Small intestine (tissue), 7 donors: Measurements from ENCODE around the gene IDH3B. TPM values are rescaled to one million over a fixed set of nuclear protein-coding genes. Genes with fewer than 3 reads are reported as not detected.

ENCODE experiments used
- DNase-seq, 2 donors: peaks; one replicate each; pipeline versions ENCODE4 v3.0.0 to v3.0.0-alpha.2; 2013
- FAIRE-seq: peaks from 2 replicates; lab custom pipeline; 2012; peaks lifted over from hg19 to GRCh38; lab: Jason Lieb, UNC
- H3K27ac ChIP-seq, 3 donors: one replicate each; pipeline ENCODE4 v1.5.1; 2013; ENCODE audit warnings: low read length in 2 of 3, mild to moderate bottlenecking in 2 of 3, control low read depth in 1 of 3, inconsistent platforms in 1 of 3, low read depth in 1 of 3, moderate library complexity in 1 of 3
- H3K27me3 ChIP-seq, 3 donors: one replicate each; pipeline ENCODE4 v1.6.1; 2013; ENCODE audit warnings: low read length in 3 of 3, inconsistent platforms in 1 of 3; ENCODE audit not compliant: control insufficient read depth in 3 of 3, insufficient read depth in 3 of 3
- H3K36me3 ChIP-seq, 3 donors: one replicate each; pipeline ENCODE4 v1.6.1; 2013; ENCODE audit warnings: low read length in 3 of 3, inconsistent platforms in 1 of 3, low read depth in 1 of 3, mild to moderate bottlenecking in 1 of 3, moderate library complexity in 1 of 3; ENCODE audit not compliant: control insufficient read depth in 3 of 3, insufficient read depth in 2 of 3
- H3K4me1 ChIP-seq, 3 donors: one replicate each; pipeline ENCODE4 v1.6.1; 2013; ENCODE audit warnings: low read length in 2 of 3, inconsistent platforms in 1 of 3, low read depth in 1 of 3, mild to moderate bottlenecking in 1 of 3, moderate library complexity in 1 of 3; ENCODE audit not compliant: control insufficient read depth in 3 of 3, insufficient read depth in 2 of 3
- H3K4me3 ChIP-seq, 3 donors: one replicate each; pipeline ENCODE4 v1.5.1; 2013; ENCODE audit warnings: low read length in 3 of 3, control low read depth in 1 of 3, inconsistent platforms in 1 of 3, low read depth in 1 of 3, mild to moderate bottlenecking in 1 of 3, moderate library complexity in 1 of 3
- H3K9me3 ChIP-seq, 2 donors: one replicate each; pipeline ENCODE4 v1.6.1; 2013; ENCODE audit warnings: low read depth in 1 of 2, low read length in 1 of 2; ENCODE audit not compliant: control insufficient read depth in 2 of 2, insufficient read depth in 1 of 2
- WGBS, 3 donors: extraction: QIAGEN DNeasy Blood & Tissue Kit; methylation state at CpG; one replicate each; pipeline ENCODE4 v1.1.7; 2013; 5-methylcytosine and 5-hydroxymethylcytosine counted together
- polyA plus RNA-seq, 4 donors: library from polyadenylated mRNA; stranded (reverse) in 3 of 4; unstranded in 1 of 4; fragments of 200-250 nt in 3 of 4; fragments of 120-200 nt in 1 of 4; gene quantifications; one replicate each; pipeline versions ENCODE4 v1.2.1 to v1.2.3, GENCODE V29; 2013
- donor health status: healthy with polysubstance abuse.
- donor health status: control.
- donor health status: control.
- donor health status: Bipolar disorder and iron deficiency.
- donor health status: healthy.

Gene IDH3B
- polyA plus RNA-seq, 4 donors, result 116 to 142 (median 129) TPM

GRCh38 chr20:2617099-2617714, 46.8 kb downstream of the IDH3B start:
- FAIRE-seq, result no peak
- H3K4me3 ChIP-seq, result no peak overlapping the region

DNA sequence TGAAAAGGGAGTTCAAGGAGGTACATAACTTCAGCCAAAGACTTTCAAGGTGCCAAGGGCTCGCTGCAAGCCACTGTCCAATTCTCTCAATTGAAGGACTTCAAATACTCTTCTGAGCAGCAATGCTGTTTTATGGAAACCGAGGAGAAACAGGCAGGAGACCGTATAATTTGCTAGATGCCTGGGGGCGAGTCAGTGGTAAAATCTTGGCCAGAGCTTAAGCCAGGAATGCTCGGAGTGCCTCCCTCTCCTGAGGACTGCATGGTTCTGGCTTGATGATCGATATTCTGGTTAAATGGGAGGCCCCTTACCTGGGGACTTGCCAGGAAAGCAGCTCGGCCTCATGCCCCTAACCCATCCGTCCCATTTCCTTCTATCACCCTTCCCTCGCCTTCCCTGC, 47.4 kb downstream of the IDH3B start:
- H3K4me1 ChIP-seq, result no peaks in the 10 kb centered on the region
- no peaks in the 10 kb centered on the region for H3K36me3 ChIP-seq
- FAIRE-seq, result no peak
- peaks cover 0 to 7% (median 0%) of the 10 kb centered on the region in 3 donors for H3K27me3 ChIP-seq
- no peak for DNase-seq
- H3K9me3 ChIP-seq, result no peaks in the 10 kb centered on the region
- WGBS, 3 donors, result 75 to 81% (median 80%) methylated on average over 9 of the region's 9 CpGs
- no peak overlapping the region for H3K27ac ChIP-seq
- H3K4me3 ChIP-seq, result no peak overlapping the region

More at GRCh38 chr20:2617099-2617714, 46.8 kb downstream of the IDH3B start:
- WGBS, 3 donors, result 81 to 91% (median 82%) methylated on average over 16 of the region's 16 CpGs
- no peaks in the 10 kb centered on the region for H3K4me1 ChIP-seq
- no peaks in the 10 kb centered on the region for H3K9me3 ChIP-seq
- H3K27ac ChIP-seq, result no peak overlapping the region
- no peak for DNase-seq
- H3K27me3 ChIP-seq, result peaks cover 0 to 7% (median 0%) of the 10 kb centered on the region in 3 donors
- no peaks in the 10 kb centered on the region for H3K36me3 ChIP-seq

- Histone ChIP-seq H3K27me3 (peaks cover 0 to 3% (median 0%) of the 10 kb centered on the region in 3 donors), H3K4me3 (no peak overlapping the region), H3K36me3 (no peaks in the 10 kb centered on the region), H3K4me1 (no peaks in the 10 kb centered on the region), H3K27ac (no peak overlapping the region), H3K9me3 (peaks cover 0 to 3% of the 10 kb centered on the region in 2 donors)
- no peak for FAIRE-seq
- WGBS, 3 donors, result 85 to 96% (median 92%) methylated on average over 3 of the region's 3 CpGs
- no peak for DNase-seq
These were observed 51.9 kb downstream of the IDH3B start for GRCh38 chr20:2612073-2612472.

DNA sequence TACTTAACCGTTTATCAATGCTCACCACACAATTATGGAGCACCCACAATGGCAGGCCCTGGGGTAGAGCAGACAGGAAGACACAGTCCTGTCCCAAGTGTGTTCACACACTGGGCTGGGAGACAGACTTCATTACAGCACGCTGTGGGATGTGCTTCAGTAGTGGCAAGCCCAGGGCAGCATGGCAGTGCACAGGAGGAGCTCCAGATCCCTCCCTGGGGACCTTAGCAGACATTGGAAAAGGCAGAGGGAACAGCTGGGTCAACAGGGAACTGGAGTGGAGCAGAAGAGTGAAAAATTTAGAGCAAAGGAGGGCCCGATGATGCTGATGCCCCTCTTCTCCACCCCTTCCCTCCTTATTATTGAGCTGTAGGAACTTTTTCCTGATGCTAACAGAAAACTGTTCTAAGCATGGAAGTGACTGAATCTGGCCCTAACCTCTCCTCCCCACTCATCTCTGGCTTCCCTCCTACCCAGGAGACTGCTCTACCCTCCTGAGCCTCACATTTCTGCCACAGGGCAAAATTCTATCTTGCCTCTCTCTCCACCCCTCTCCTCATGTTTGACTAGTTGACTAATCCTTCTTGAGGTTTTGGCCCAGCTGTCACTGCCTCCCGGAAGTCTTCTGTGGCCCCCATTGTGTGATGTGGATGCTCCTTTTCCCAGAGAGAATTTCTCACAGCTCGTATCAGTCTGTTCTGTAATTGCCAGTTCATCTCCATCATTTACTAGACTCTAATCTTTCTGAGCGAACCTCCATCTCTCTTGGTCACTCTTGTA, 52.9 kb downstream of the IDH3B start:
- no peak overlapping the region for H3K4me3 ChIP-seq
- H3K27ac ChIP-seq, result no peak overlapping the region
- peaks cover 0 to 3% (median 0%) of the 10 kb centered on the region in 3 donors for H3K27me3 ChIP-seq
- 72 to 76% (median 74%) methylated on average over 6 of the region's 6 CpGs for WGBS, 3 donors
- H3K36me3 ChIP-seq, result no peaks in the 10 kb centered on the region
- DNase-seq (no peak), FAIRE-seq (no peak)
- peaks cover 0 to 4% of the 10 kb centered on the region in 2 donors for H3K9me3 ChIP-seq
- no peaks in the 10 kb centered on the region for H3K4me1 ChIP-seq

- H3K36me3 ChIP-seq, result no peaks in the 10 kb centered on the region
These were observed 53.7 kb downstream of the IDH3B start for GRCh38 chr20:2610326-2610725.

More at GRCh38 chr20:2610326-2610725, 53.7 kb downstream of the IDH3B start:
- Histone ChIP-seq H3K27ac (no peak overlapping the region), H3K4me1 (no peaks in the 10 kb centered on the region), H3K4me3 (no peak overlapping the region), H3K27me3 (peaks cover 0 to 3% (median 0%) of the 10 kb centered on the region in 3 donors), H3K9me3 (peaks cover 0 to 7% of the 10 kb centered on the region in 2 donors)
- DNase-seq (no peak), FAIRE-seq (no peak)
- WGBS, 3 donors, result 85 to 91% (median 89%) methylated on average over 6 of the region's 6 CpGs

Other genes starting within 250 kb of the IDH3B start
- 100 to 1,000 TPM; 147 to 316 (median 179) TPM for gene SNRPB, start 193.4 kb downstream of the IDH3B start, polyA plus RNA-seq
- 10 to 100 TPM in 1 of 4 donors, 1 to 10 TPM in 3; 3.2 to 10.5 (median 4.9) TPM for gene ZNF343, start 155.3 kb downstream of the IDH3B start, polyA plus RNA-seq
- under 1 TPM in 2 of 4 donors, not detected in 2; 0.10 to 0.37 TPM for gene TMC2, start 127.6 kb downstream of the IDH3B start, polyA plus RNA-seq
- gene NOP56, start 11.6 kb downstream of the IDH3B start, polyA plus RNA-seq, result 100 to 1,000 TPM in 2 of 4 donors, 10 to 100 TPM in 2; 47.2 to 162 (median 98.7) TPM
- 1 to 10 TPM in 3 of 4 donors, under 1 TPM in 1; 0.67 to 7.4 (median 3.2) TPM for gene EBF4, start 28.6 kb upstream of the IDH3B start, polyA plus RNA-seq
- gene CPXM1, start 136.4 kb upstream of the IDH3B start, polyA plus RNA-seq, result 10 to 100 TPM in 1 of 4 donors, 1 to 10 TPM in 1, under 1 TPM in 1, not detected in 1; 0.54 to 13.9 (median 1.8) TPM
- gene C20orf141, start 150.8 kb upstream of the IDH3B start, polyA plus RNA-seq, result not detected
- gene TMEM239, start 152.1 kb upstream of the IDH3B start, polyA plus RNA-seq, result not detected
- gene PCED1A, start 176.4 kb upstream of the IDH3B start, polyA plus RNA-seq, result 10 to 100 TPM; 19.9 to 63.3 (median 37.2) TPM
- 10 to 100 TPM; 29.3 to 94.6 (median 51.6) TPM for gene VPS16, start 176.5 kb upstream of the IDH3B start, polyA plus RNA-seq
- 10 to 100 TPM in 2 of 4 donors, 1 to 10 TPM in 2; 7.4 to 48.1 (median 18.2) TPM for gene PTPRA, start 209.3 kb upstream of the IDH3B start, polyA plus RNA-seq